Epidermal melanocyte (primary cell): ENCODE results near the gene DUOXA2.

Experiments
- DNase-seq: peaks from one replicate; pipeline ENCODE4 v3.0.0; 2011; ENCODE audit warnings: low spot score; ENCODE audit not compliant: insufficient read length

Gene DUOXA2

GRCh38 chr15:45116482-45117307 is 2.6 kb downstream of the DUOXA2 start:
- DNase-seq: no peak

DNA sequence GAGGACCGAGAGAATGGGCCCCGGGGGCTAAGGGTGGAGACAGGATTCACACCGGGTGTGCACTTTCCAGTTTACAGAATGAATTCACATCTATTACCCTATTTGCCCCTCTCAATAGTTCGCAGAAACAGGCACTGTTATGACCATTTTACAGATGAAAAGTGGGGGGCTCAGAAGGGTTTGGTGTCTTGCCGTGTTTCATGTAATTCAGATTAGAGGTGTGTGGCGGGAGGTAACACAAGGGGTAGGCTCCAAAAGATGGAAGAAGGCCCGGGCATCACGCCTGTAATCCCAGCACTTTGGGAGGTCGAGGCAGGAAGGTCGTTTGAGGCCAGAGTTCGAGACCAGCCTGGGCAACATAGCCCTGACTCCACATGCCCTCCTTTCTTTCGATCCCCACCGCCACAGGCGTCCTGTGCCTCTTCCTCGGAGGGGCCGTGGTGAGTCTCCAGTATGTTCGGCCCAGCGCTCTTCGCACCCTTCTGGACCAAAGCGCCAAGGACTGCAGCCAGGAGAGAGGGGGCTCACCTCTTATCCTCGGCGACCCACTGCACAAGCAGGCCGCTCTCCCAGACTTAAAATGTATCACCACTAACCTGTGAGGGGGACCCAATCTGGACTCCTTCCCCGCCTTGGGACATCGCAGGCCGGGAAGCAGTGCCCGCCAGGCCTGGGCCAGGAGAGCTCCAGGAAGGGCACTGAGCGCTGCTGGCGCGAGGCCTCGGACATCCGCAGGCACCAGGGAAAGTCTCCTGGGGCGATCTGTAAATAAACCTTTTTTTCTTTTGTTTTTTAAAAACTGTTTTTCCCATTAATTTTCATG is 3.4 kb downstream of the DUOXA2 start:
- no peak for DNase-seq

DNA sequence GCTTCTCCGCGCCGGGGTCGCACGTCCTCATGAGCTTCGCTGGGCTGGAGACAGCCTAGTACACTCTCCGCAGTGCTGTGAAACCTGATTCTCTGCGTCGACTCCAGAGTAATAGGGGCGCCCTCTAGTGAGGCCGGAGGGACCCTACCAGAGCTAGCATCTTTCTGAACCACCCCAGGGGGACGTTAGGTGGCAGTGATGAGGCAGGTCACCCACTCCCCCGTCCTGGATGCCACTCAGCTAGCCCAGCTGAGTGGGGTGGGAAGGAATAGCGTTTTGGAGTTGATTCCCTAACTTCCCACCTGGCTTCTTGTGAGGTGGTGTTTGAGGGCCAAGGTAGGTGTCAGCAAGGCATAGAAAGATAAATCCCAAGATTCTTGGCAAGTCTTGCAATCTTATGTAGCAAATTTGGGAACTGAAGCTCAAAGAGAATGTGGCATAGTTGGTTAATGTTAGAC is 4.0 kb downstream of the DUOXA2 start:
- peak; percentile 98 for DNase-seq

- DNase-seq: no peak
Measured at GRCh38 chr15:45118996-45119395, 4.9 kb downstream of the DUOXA2 start.

- no peak for DNase-seq
Measured at GRCh38 chr15:45120081-45120972, 6.2 kb downstream of the DUOXA2 start.

GRCh38 chr15:45121020-45121419 is 6.9 kb downstream of the DUOXA2 start:
- no peak for DNase-seq

GRCh38 chr15:45121706-45122417 is 7.7 kb downstream of the DUOXA2 start:
- no peak for DNase-seq

GRCh38 chr15:45122719-45123118 is 8.6 kb downstream of the DUOXA2 start:
- no peak for DNase-seq

- no peak for DNase-seq
Measured at GRCh38 chr15:45123397-45123796, 9.3 kb downstream of the DUOXA2 start.

- no peak for DNase-seq
Measured at GRCh38 chr15:45126535-45127158, 12.5 kb downstream of the DUOXA2 start.

DNA sequence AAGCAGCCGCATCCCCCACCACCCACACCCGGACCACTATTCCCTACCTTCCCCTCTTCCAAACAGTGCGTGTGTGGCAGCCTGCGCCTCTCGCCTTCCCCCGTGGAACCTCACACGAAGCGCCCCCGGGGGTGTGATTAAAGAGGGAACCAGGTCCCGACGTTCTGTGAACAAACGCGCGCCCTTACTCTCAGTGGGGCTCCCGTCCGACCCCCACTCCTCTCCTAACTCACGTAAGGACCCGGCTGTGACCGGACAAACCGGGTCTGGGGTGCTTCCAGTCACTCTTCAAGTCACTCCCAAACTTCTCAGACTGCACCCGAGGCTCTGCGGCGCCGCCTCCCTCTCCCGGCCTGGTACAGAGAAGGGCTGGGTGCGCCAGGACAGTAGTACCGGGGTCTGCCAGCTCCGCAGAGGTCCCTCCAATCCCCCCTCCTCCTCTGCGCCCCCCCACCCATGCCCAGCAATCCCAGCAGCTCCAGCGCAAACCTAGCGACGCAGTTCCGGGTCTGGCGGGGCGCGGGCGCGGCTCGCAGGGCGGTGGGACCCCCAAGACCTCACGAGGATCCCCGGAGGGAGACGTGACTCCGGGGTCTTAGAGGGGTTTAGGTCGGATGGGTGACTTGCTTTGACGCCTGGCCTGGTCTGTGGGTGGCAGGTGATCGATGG is 15.0 kb downstream of the DUOXA2 start:
- no peak for DNase-seq

DNA sequence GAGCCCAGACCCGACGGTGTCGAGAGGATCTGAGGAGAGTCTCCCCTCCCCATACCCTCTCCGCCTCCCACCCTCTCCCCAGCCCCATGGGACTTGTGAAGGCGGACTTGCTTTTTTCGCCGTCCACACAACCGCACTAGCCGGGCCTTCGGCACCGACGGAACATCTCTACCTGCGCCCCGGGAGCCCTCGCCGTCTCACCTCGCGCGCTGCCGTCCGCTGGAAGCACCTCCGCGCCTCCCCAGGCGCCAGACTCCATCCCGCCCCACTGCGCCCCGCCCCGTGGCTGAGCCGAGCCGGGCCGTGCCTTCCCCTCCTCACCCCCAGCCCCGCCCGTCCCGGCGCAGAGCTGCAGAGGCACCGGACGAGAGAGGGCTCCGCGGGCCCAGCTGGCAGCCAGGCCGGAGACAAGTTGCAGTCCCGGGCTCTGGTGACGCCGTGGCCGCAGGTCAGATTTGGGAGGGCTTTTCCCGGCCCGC is 15.6 kb downstream of the DUOXA2 start, which contains the start of the genes DUOX1 and DUOXA1:
Gene DUOX1, plus strand, starts transcription at position 344 of the 479 bp plus-strand sequence. CDS start 1,973 bp downstream, outside the sequence.
Gene DUOXA1, minus strand, starts transcription at position 229 of the 479 bp plus-strand sequence. CDS start 6,865 bp downstream, outside the sequence.
- DNase-seq: no peak

DNA sequence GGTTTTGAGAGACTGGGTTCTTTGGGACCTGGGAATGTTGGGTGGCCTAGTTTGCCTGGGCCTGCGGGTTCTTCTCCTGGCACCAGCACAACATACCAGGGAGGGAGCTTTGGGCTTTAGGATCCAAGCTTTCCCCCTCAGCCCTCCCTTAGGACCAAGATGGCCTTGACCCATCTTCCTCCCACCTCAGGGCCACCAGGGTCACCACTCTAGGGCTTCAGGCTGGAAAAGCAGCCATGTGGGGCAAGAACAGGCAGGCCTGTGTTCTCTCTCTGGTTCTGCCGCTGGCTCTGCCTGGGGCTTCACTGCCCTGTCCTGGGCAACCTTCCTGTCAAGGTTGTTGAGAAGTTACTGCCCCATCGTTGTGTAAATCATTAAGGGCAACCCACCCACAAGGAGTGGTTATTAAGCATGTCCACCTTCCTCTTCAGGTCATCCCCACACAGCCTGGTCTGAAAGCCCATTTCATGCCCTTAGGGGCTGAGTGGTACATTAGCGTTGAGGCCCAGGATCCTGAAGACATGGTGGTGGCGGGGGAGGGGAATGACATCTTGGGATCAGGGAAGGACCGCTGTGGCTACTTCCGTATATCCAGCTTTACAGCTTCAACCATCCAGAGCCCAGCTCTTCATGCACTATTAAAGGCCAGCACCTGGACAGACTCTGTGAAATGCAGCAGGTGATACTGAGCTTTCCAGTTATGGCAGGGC is 16.3 kb downstream of the DUOXA2 start:
- no peak for DNase-seq

GRCh38 chr15:45131510-45131909 is 17.4 kb downstream of the DUOXA2 start:
- no peak for DNase-seq

GRCh38 chr15:45132844-45133560 is 18.9 kb downstream of the DUOXA2 start:
- DNase-seq: no peak

GRCh38 chr15:45133561-45133920 is 19.4 kb downstream of the DUOXA2 start:
- no peak for DNase-seq

DNA sequence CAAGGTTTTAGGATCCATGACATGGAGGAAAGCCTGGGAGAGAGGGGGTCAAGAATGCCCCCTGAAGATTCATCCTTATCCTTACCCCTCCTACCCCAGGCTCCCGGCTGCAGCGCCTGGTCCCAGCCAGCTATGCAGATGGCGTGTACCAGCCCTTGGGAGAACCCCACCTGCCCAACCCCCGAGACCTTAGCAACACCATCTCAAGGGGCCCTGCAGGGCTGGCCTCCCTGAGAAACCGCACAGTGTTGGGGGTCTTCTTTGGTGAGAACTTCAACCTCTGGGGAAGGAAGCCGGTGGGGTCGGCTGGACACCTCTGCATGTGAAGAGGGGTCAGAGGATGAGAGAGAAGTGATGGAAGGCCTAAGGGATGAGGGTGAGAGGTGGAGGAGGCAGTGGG is 19.9 kb downstream of the DUOXA2 start:
- no peak for DNase-seq
